ENCODE data around the gene PDGFC.
"Not testable (repeated sequence)": the region's sequence is repeated elsewhere in the genome, so short reads cannot be mapped to it uniquely, and the experiment has no call there.

The PDGFC gene

DNA sequence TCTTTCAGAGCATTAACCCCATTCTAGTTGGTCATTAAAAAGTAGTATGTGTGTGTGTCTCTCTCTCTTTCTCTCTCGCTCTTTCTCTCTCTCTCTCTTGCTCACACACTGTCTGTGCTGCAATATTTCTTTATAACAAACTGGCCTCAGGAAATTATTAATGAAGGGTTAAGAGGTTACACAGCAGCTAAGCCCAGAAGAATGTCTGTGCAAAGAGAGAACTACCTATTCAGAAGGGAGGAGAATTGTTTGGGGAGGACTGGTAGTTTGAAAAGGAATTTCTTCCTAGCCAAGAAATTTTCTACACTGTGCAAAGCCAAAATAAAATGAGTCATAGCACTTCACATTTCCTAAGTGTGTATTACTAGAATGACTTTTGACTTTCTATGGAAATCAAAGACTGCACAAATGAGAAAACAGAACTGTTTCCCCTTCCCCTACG is 22.2 kb downstream of the PDGFC start:
- no peak for DNase-seq

DNA sequence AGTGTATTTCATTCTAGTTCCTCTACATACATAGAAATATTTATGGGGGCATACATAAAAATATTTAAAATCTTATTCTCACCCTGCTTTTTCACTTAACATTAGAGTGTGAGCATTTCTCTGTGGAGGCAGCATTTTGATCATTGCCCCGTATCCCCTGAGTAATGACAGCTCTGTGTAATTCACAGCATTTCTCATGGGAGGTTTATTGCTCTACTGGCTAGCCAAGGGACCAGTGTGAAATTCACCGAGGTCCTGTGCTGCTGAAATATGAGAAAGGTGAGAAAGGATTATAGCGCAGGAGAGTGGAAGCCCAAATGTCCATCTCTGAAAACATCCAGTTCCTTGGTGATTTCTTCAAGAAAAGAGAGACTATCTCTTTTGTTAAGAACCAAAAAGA is 22.9 kb downstream of the PDGFC start:
- no peak for DNase-seq

DNA sequence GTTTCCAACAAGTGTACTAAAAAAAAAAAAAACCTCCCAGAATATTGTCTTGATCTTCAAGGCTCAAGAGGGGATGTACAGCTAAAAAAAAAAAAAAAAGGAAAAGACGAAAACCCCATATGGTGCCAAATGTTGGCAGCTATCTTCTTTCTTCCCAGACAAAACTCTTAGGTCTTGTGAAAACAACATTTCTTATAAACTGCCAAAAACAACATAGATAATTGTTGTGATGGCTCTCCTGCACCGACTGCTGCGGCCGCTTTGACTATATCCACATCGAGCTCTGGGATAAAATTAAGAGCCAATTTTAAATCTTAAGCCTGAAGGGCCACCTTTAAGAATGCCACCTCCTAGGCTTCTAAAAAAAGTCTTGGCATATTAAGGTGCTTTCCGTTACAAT is 23.5 kb downstream of the PDGFC start:
- no peak for DNase-seq

DNA sequence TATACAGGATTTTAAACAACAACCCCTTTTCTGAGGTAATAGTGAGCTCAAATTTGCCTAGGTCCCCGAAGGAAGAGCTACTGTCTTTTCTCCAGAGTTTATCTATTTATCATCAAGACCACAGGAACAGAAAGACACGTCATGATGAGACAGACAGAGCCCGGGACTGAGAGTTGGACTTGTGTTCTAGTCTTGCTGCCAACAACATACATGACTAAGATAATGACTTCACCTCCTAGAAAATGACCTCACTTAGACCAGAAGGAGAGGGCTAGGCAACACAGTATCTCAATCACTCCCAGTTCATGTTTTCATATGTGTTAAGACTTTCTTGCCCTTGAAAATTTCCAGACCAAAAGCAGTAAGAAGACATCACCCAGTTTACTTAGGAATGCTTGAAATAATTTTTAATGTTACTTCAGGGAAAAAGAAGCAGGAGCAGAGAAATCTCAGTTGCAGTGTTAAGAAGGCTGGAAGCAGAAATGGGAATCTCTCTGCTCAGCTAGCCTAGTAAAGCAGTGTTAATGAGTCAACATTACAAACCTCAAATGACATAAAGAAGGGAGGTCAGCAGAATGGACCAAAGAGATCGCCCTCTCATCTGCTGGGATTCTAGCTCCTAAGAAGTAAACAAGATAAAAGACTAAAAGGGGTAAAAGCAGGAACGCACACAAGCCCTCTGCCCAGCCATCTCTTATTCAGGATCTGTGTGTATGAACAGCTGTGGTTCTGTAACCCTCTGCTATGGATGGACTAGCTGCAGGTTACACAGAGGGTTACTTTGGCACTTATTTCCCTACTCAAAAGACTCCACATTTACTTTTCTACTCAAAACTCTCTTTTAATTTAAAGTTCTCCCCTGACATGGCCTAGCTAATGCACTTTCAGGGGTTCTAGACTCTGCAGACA is 24.8 kb downstream of the PDGFC start:
- no peak for DNase-seq

DNA sequence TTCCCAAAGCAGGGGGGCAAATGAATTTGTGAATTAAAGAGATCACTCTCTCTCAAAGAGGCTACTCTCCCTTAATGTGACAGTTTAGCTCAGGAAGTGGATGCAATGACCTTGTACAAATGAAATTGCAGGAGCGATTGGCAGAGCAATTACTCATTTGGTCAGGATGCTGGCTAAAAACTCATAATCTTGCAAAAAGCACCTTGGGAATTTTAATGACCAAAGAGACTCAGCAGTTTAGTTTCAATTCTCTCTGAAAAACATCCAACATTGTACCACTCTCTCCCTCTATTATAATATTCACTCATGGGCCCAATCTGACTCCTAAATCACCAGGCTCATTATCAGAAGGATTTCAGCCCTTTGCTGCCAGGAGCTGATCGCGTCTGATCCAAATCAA is 26.1 kb downstream of the PDGFC start:
- DNase-seq: no peak

DNA sequence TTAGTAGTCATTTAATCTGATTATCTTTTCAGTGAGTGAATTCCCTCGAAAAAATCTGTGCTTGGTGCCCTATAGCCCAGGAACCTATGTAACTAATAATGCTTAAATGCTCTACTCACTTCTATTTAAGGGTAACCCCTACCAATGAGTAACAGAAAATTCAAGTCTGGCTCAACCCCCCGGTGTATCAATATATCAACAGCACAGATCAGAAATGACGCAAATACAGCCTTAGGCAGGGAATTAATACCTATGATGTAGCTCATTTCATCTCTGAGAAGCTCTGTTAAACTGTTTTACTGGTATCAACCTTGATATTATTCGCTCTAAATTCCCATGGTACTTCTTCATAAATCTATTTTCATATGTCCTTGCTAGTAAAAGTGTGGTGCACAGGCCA is 28.6 kb downstream of the PDGFC start:
- no peak for DNase-seq

DNA sequence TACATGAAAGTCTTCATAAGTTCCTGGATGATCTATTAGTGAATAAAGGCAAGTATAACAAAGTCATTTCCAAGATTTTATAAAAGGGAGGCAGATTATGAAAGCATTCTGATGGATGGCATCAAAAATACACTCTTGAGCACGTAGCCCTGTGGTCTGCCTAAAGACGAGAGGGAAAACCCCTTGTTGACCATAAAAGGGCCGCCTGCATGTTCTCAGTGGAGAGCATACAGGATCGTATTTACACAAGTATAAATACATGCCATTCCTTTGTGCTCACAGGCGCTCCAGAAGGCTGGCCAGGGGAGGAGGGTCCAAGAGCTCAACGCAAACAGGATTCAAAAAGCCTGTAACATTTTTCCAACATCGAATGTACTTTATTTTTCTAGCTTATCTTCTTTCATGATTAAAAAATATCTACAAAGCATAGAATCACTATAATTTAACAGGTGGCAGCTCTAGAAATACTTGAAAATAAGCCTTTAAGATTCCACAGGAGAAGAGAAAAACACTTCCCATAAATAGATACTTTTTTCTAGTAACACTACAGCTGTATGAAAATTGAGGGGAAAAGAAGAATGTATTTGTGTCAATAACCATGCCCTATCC is 29.6 kb downstream of the PDGFC start:
- DNase-seq: no peak

DNA sequence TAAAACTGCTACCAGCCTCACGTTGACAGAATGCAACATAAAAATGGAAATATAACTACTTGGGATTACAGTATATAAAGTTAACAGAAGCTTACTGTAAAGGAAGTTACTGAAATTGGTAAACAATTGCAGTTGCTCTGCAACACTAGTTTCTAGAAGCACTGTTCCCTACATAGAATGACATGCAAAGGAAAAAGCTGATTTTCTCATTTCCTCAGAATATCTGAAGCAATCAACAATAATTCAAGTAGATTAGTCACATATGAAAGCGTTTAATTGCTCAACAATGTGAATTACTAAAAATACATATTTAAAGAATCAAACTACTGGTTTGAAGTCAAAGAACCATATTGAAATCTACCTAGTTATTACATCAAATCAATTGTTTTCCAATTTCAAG is 31.8 kb downstream of the PDGFC start:
- no peak for DNase-seq

DNA sequence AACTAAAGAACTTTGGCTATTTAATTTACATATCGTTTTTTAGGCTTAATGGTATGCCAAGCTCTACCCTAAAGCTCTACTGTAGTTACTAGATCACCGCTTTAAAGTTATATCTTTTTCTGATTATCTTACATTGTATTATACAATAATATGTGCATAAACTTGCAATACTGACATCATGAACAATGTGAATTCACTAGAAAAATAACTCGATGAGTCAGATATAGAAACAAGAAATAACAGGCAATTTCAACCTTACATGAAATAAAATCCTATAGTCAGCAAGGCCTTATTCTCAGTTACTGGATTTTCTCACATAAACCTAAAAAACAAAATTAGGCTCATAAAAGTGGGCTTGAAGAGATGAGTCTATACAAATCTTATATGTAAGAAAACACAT is 32.5 kb downstream of the PDGFC start:
- no peak for DNase-seq

DNA sequence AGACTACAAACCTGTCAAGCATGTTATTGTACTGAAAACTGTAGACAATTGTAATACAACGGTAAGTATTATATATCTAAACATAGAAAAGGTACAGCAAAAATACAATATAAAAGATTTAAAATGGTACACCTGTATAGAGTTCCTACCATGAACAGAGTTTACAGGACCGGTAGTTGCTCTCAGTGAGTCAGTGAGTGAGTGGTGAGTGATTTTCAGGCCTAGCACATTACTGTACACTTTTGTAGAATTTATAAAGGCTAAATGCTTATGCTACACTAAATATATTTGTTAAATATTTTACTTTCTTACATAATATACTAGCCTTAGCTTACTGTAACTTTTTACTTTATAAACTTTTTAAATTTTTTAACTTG is 37.4 kb downstream of the PDGFC start:
- no peak for DNase-seq

DNA sequence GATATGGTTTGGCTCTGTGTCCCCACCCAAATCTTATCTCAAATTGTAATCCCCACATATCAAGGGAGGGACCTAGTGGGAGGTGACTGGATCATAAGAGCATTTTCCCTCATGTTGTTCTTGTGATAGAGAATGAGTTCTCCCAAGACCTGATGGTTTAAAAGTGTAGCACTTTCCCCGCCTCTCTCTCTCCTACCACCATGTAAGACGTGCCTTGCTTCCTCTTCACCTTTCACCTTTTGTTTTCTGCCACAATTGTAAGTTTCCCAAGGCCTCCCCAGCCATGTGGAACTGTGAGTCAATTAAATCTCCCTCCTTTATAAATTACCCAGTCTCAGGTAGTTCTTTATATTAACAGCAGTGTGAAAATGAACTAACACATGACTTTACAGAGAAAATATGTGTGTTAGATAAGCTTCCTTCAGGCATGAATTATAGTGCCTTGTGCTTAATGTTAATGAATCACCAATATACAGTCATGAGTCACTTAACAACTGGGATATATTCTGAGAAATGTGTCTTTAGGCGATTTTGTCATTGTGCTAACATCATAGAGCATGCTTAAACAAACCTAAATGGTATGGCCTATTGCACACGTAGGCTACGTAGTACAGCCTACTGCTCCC is 37.9 kb downstream of the PDGFC start:
- DNase-seq: no peak

DNA sequence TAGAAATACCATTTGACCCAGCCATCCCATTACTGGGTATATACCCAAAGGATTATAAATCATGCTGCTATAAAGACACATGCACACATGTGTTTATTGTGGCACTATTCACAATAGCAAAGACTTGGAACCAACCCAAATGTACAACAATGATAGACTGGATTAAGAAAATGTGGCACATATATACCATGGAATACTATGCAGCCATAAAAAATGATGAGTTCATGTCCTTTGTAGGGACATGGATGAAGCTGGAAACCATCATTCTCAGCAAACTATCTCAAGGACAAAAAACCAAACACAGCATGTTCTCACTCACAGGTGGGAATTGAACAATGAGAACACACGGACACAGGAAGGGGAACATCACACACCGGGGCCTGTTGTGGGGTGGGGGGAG is 39.2 kb downstream of the PDGFC start:
- not testable (repeated sequence) for DNase-seq

DNA sequence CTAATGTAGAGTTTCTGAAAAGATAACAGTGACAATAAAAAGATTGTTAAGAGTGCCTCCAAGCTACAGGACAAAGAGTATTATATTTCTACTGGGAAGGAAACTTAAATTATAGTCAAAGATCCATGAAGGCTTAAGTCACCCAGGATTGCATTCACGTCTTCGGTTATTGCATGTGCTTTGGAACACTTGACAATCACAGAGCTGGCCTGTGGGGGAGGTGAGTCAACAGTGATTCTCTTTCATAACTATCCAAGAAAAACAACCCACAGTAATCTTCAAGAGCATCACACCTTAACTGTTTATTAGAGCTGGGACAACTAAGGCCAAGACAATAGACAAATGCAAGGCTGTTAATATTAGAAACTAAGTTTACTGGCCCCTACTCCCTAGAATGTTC is 40.3 kb downstream of the PDGFC start:
- no peak for DNase-seq

DNA sequence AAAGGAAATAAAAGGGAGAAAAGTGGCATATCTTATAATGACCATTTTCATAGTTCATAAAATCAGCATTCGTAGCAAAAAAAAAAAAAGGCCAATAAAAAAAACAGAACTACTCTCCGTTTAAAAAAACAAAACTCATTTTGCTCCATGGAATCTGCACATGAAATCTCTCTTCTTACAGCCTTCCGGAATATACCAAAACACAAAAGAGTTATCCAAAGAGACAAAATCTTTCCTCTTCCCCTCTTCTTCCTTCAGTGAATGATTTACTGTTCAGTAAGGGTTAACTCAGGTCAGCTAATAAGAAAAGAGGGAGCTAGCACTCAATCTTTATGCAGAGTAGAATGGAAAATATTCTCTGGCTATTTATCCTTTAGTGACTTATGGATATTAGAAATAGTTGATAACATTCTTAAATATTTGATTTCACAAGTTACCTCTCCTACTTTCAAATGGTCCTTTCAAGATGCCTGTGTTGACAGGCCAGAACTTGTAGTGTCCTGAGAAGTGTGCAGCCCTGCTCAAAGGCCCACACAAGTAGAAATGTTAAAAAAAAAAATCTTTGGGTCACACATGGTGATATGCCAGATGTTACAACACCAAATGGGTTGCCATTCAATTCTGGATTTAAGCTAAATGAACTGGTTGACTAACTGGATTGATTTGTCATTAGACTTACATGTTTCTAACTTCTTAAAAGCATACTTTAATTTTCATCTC is 42.1 kb downstream of the PDGFC start:
- DNase-seq: no peak

DNA sequence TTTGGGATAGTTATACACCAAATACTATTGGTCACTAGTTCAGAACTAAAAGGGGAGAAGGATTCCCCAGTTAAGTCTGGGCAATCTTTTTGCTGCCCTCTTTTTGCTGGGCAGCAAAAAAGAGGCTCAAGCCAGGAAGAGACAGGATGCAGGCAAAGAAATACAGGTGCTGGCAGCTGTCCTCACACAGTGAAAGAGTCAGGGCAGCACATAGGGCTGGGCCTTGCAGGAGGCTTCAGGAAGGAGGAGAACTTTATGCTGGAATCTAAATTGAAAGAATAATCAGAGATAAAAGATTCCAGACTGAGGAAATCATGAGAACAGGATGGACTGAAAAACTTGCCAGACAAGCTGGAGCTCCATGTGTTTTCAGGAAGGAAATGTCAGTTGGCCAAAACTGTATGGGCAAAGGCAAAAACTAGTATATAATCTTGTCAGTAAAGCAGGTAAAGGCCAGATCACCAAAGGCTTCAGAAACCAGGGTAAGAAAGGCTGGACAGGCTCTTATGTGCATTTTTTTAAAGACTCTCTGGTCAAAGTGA is 46.8 kb downstream of the PDGFC start:
- no peak for DNase-seq

DNA sequence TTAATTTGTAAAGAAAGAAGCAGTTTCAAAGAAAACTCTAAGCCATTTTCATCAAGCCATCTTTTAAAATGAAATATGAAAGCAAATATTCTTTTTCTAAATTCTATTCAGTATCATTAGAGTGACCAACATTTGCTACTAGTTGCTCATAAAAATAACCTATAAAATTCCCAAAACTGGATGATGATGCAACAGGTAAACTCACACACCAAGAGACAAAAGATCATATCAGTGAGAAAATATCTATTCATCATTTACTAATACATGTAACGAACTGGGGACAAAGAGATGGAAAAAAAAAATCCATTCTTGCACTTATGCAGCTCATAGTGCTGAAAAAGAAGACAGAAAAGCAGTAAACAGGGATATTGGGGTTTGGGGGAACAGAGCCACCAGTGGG is 48.1 kb downstream of the PDGFC start:
- DNase-seq: no peak

DNA sequence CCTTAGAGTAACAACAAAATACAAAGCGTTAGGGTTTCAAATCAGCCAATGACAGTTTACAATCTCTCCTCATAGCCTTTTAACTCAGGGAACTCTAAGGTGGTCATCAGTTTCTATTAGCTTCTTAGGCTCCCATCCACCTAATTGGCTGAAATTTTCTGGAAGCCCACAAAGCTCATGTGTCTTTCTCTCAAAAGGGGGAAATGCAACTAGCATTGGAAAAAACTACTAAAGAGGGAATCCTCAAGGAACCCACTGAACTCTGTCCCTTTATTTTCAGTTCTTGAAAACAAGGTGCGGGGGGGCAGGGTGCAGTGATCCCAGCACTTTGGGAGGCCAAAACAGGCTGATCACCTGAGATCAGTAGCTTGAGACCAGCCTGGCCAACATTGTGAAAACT is 56.4 kb downstream of the PDGFC start:
- no peak for DNase-seq

DNA sequence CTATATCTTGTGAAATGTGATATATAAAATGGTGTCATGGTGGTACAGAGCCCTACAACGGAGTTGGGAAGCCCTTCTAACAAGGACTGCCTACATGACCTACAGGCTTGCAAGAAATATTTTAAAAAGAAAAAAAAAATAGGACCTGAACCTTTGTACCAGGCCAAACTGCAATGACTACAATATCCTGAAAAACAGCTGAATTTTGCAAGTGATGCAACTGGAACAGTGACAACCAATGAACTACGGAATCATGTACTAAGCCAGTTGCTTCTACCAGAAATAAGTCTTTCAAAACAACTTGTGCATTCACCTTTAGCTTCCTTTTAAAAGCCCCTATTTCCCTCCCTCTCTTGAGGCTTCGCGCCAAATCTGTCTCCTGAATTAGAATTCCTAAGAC is 58.4 kb downstream of the PDGFC start:
- DNase-seq: no peak

DNA sequence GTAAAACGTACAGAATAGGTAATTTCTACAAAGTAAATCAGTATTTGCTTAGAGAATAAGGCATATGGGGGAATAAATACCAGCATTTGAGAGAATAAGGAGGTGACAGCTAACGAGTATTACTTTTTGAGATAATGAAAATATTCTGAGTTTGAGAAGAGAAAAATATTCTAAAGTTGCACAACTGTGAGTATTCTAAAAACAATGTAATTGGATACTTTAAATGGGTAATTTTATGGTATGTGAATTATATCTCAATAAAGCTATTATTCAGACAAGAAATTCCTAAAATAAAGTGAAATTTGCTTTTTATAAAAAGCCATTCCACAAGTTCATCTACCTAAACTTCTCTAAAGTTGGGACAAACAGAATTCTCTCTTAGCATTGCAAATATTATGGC is 62.6 kb downstream of the PDGFC start:
- no peak for DNase-seq

DNA sequence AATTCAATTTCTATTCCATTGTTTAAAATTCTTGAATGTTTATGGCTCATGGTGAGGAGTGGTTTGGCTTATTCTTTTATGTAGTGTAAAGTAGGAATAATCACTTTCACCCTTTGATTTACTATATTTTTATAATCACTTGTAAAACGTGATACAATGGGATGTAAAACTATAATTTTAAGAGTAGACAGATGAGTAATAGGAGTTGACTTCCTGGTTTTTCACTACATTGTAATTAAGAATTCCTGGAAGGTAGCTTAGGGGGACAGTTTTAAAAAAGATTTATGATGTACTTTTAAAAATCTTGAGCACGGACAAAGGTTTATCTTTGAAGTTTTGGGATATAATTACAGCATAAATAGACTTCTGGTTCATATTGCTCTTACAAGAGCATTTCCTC is 65.3 kb downstream of the PDGFC start:
- DNase-seq: no peak

DNA sequence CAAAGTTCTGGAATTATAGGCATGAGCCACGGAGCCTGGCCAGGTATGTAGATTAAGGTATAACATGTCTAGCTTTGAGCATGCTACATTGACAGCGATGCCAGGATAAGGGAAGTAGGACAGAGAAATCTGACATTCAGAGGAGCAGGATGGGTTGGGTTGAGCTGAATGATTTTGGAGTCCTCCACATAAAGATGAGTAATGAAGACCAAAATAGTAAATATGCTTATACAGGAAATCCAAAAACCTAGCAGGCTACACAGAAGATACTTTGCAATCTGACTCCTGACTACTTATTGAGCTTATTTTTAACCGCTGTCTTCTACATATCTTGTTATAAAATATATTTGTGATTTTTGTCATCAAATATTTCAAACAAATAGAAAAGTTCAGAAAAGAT is 69.7 kb downstream of the PDGFC start:
- DNase-seq: no peak

DNA sequence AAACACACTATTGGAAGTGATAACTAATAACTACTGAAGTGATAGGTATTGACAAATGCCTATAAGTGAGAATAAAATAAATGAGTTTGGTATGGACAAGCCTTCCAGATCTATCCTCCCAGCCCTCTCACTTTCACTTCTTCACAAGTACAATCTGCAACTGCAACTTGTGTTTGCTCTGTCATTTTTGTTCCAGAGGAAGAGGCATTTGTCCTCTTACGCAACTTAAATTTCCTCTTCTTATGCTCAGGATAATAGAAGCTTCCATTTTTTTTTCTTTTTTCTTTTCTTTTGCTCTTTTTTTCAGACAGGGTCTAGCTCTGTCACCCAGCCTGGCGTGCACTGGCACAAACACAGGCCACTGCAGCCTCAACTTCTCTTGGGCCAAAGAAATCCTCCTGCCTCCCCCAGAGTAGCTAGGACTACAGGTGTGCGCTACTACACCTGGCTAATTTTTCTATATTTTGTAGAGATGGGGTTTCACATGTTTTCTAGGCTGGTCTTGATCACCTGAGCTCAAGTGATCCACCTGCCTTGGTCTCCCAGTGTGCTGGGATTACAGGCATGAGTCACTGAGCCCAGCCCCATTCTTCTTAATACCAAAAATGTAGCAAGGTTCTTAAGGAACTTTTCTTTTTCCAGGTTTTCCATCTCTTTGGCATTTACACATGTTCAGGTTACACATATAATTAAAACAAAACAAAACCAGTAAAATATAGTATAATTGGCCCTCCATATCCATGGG is 73.1 kb downstream of the PDGFC start:
- DNase-seq: no peak
